Measurements from ENCODE around the gene UTP14C. TPM values are rescaled to one million over a fixed set of nuclear protein-coding genes. Genes with fewer than 3 reads are reported as not detected.
"Not testable (repeated sequence)": the region's sequence is repeated elsewhere in the genome, so short reads cannot be mapped to it uniquely, and the experiment has no call there.

UTP14C gene
- total and polyA plus RNA-seq, 2 donors from 2014 or later: 8.8 to 20.3 TPM

GRCh38 chr13:52026246-52026626 is 1.7 kb downstream of the UTP14C start:
- intact Hi-C loops (cut with DNase I): no loop called here
- Histone ChIP-seq H3K4me1 (ENCODE audit: control insufficient read depth in 2 of 3, insufficient read depth in 2 of 3, low read depth in 1 of 3, low read length in 3 of 3) (peaks cover 0 to 6% (median 0%) of the 10 kb centered on the region in 3 donors), H3K27ac (ENCODE audit: low read depth in 2 of 2, low read length in 2 of 2) (no peak overlapping the region), H3K9ac (ENCODE audit: low read length in 3 of 3) (no peak overlapping the region), H3K36me3 (ENCODE audit: control insufficient read depth in 2 of 3, insufficient read depth in 3 of 3, low read length in 3 of 3) (peaks cover 4 to 16% (median 10%) of the 10 kb centered on the region in 3 donors), H3K27me3 (ENCODE audit: control insufficient read depth, insufficient read depth, low read length) (no peaks in the 10 kb centered on the region), H3K4me3 (ENCODE audit: low read length in 3 of 3) (no peak overlapping the region), H3K9me3 (ENCODE audit: control insufficient read depth in 2 of 3, insufficient read depth in 1 of 3, low read length in 3 of 3) (no peaks in the 10 kb centered on the region)
- no peak for FAIRE-seq
- no peak for TF ChIP-seq CTCF (IDR thresholded peaks at IDR 0.05; ENCODE audit: borderline replicate concordance, extremely low read depth, insufficient read depth)
- DNase-seq: no peak

DNA sequence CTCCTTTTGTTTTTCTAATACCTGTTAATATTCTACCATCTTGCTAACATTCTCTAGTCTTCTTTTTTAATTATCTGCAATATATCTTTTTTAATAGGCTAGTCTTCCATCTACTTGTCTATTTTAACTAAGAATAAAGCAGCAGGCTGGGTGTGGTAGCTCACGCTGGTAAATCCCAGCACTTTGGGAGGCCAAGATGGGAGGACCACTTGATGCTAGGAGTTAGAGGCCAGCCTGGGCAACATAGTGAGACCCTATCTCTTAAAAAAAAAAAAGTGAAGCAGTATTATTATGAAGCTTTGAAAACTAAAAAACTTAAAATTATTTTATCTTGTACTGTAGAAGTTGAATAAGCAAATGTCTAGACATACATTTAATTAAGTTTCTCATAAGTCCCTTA is 3.3 kb downstream of the UTP14C start:
- peaks cover 4 to 16% (median 10%) of the 10 kb centered on the region in 3 donors for H3K36me3 ChIP-seq (ENCODE audit: control insufficient read depth in 2 of 3, insufficient read depth in 3 of 3, low read length in 3 of 3)
- H3K9ac ChIP-seq (ENCODE audit: low read length in 3 of 3): no peak overlapping the region
- H3K4me3 ChIP-seq (ENCODE audit: low read length in 3 of 3): no peak overlapping the region
- H3K27me3 ChIP-seq (ENCODE audit: control insufficient read depth, insufficient read depth, low read length): no peaks in the 10 kb centered on the region
- no peak overlapping the region for H3K27ac ChIP-seq (ENCODE audit: low read depth in 2 of 2, low read length in 2 of 2)
- DNase-seq (no peak), FAIRE-seq (no peak)
- peaks cover 0 to 6% (median 0%) of the 10 kb centered on the region in 3 donors for H3K4me1 ChIP-seq (ENCODE audit: control insufficient read depth in 2 of 3, insufficient read depth in 2 of 3, low read depth in 1 of 3, low read length in 3 of 3)
- no peaks in the 10 kb centered on the region for H3K9me3 ChIP-seq (ENCODE audit: control insufficient read depth in 2 of 3, insufficient read depth in 1 of 3, low read length in 3 of 3)
- TF ChIP-seq CTCF (IDR thresholded peaks at IDR 0.05; ENCODE audit: borderline replicate concordance, extremely low read depth, insufficient read depth): no peak
- intact Hi-C loops (cut with DNase I): no loop called here

- H3K9ac ChIP-seq (ENCODE audit: low read length in 3 of 3): no peak overlapping the region
- no peak for FAIRE-seq
- no peak overlapping the region for H3K4me3 ChIP-seq (ENCODE audit: low read length in 3 of 3)
- no peaks in the 10 kb centered on the region for H3K27me3 ChIP-seq (ENCODE audit: control insufficient read depth, insufficient read depth, low read length)
- peaks cover 4 to 11% (median 5%) of the 10 kb centered on the region in 3 donors for H3K36me3 ChIP-seq (ENCODE audit: control insufficient read depth in 2 of 3, insufficient read depth in 3 of 3, low read length in 3 of 3)
- H3K27ac ChIP-seq (ENCODE audit: low read depth in 2 of 2, low read length in 2 of 2): no peak overlapping the region
- TF ChIP-seq CTCF (IDR thresholded peaks at IDR 0.05; ENCODE audit: borderline replicate concordance, extremely low read depth, insufficient read depth): no peak
- H3K9me3 ChIP-seq (ENCODE audit: control insufficient read depth in 2 of 3, insufficient read depth in 1 of 3, low read length in 3 of 3): no peaks in the 10 kb centered on the region
- H3K4me1 ChIP-seq (ENCODE audit: control insufficient read depth in 2 of 3, insufficient read depth in 2 of 3, low read depth in 1 of 3, low read length in 3 of 3): peaks cover 0 to 6% (median 0%) of the 10 kb centered on the region in 3 donors
- intact Hi-C loops (cut with DNase I): no loop called here
- DNase-seq: no peak
Observed at GRCh38 chr13:52029569-52029968, 5.1 kb downstream of the UTP14C start.

DNA sequence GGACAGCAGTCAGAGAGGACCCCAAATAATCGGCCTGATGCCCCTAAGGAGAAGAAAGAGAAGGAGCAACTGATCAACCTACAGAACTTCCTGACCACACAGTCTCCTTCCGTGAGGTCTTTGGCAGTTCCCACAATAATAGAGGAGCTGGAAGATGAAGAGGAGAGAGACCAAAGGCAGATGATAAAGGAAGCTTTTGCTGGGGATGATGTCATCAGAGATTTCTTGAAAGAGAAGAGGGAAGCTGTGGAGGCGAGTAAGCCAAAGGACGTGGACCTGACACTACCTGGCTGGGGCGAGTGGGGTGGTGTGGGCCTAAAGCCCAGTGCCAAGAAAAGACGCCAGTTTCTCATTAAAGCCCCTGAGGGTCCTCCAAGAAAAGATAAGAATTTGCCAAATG is 5.9 kb downstream of the UTP14C start:
- intact Hi-C loops (cut with DNase I); H3K9ac ChIP-seq (ENCODE audit: low read length in 3 of 3); FAIRE-seq; H3K36me3 ChIP-seq (ENCODE audit: control insufficient read depth in 2 of 3, insufficient read depth in 3 of 3, low read length in 3 of 3); H3K27ac ChIP-seq (ENCODE audit: low read depth in 2 of 2, low read length in 2 of 2); H3K27me3 ChIP-seq (ENCODE audit: control insufficient read depth, insufficient read depth, low read length); H3K9me3 ChIP-seq (ENCODE audit: control insufficient read depth in 2 of 3, insufficient read depth in 1 of 3, low read length in 3 of 3); H3K4me1 ChIP-seq (ENCODE audit: control insufficient read depth in 2 of 3, insufficient read depth in 2 of 3, low read depth in 1 of 3, low read length in 3 of 3); DNase-seq; H3K4me3 ChIP-seq (ENCODE audit: low read length in 3 of 3): not testable (repeated sequence)

Measured in kidney (tissue), 14 donors.